Testis (tissue), 3 donors: ENCODE measurements around the gene RIBC2. TPM values are rescaled to one million over a fixed set of nuclear protein-coding genes. Genes with fewer than 3 reads are reported as not detected.
"Not testable (repeated sequence)": the region's sequence is repeated elsewhere in the genome, so short reads cannot be mapped to it uniquely, and the experiment has no call there.

ENCODE experiments used
- DNase-seq: peaks from one replicate; pipeline ENCODE4 v3.0.0-alpha.2; 2019
- H3K27ac ChIP-seq, 2 donors: fragments of 200-600 bp; sonication (generic); one replicate each; pipeline ENCODE4 v1.5.1; 2019
- H3K27me3 ChIP-seq: fragments of 200-600 bp; sonication (generic); one replicate; pipeline ENCODE4 v1.5.1; 2019
- H3K36me3 ChIP-seq: fragments of 200-600 bp; sonication (generic); one replicate; pipeline ENCODE4 v1.5.1; 2017; ENCODE audit warnings: low read depth; ENCODE audit errors: missing control alignments
- H3K4me1 ChIP-seq: fragments of 200-600 bp; sonication (generic); one replicate; pipeline ENCODE4 v1.5.1; 2019
- H3K4me3 ChIP-seq, 2 donors: fragments of 200-600 bp; sonication (generic); one replicate each; pipeline ENCODE4 v1.5.1; 2017 to 2019
- H3K9me3 ChIP-seq: fragments of 200-600 bp; sonication (generic); one replicate; pipeline ENCODE4 v1.5.1; 2017
- POLR2A ChIP-seq: fragments of 450-650 bp; IDR thresholded peaks from one replicate; pipeline ENCODE4 v1.6.1; 2017; ENCODE audit warnings: antibody characterized with exemption, mild to moderate bottlenecking, moderate library complexity
- WGBS, 2 donors: methylation state at CpG; one replicate each; pipeline ENCODE4 v1.1.5; 2018; 5-methylcytosine and 5-hydroxymethylcytosine counted together
- intact Hi-C: fragments of 100-400 bp; cut with DNase I; formaldehyde crosslinking; loops from one replicate; pipeline ENCODE4 v1.15.1; 2023; ENCODE audit warnings: low total_unique reads
- polyA plus RNA-seq: library from polyadenylated mRNA; stranded (reverse); fragments of 350-450 nt; fragmentation: Illumina TruSeq; extraction: RNeasy Lipid Tissue Mini Kit (QIAGEN cat#74804); gene quantifications from one replicate; pipeline ENCODE4 v1.2.3, GENCODE V29; 2014; ENCODE audit warnings: low read depth, low replicate concordance; ENCODE audit not compliant: insufficient read depth
- total RNA-seq, 2 donors: library from RNA; depleted of rRNA; stranded (reverse); fragments of >200 nt; gene quantifications; one replicate each; pipeline ENCODE4 v1.2.3, GENCODE V29; 2016
- TF ChIP-seq, protein P1 (sequence below), 3 experiments: fragments of 450-650 bp in 2 of 3; fragments of 200-600 bp in 1 of 3; sonication (generic) in 1 of 3; IDR thresholded peaks; one replicate each; pipeline ENCODE4 v1.5.1; 2016 to 2019; ENCODE audit warnings: antibody characterized with exemption in 3 of 3, mild to moderate bottlenecking in 2 of 3, moderate library complexity in 1 of 3

Gene RIBC2
- total and polyA plus RNA-seq, 3 donors from 2014 or later, result 20.3 to 66.7 (median 38.5) TPM

DNA sequence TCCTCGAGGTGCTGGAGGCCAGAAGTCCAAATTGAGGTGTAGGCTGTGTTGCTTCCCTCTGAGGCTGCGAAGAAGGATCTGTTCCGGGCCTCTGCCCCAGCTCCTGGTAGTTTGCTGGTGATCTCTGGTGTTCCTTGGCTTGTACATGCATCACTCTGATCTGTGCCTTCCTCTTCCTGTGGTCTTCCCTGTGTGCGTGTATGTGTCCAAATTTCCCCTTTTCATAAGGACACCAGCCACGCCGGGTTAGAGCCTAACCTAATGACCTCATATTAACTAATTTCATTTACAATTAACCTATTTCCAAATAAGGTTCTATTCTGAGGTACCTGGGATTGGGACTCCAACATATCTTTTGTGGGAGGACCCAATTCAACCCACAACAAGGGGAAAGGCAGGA is 21.5 kb downstream of the RIBC2 start:
- Histone ChIP-seq H3K4me1 (peaks cover 8% of the 10 kb centered on the region), H3K27me3 (no peaks in the 10 kb centered on the region), H3K9me3 (no peaks in the 10 kb centered on the region), H3K4me3 (no peak overlapping the region), H3K36me3 (no peaks in the 10 kb centered on the region), H3K27ac (peak overlapping the region; percentile 31 to 68)
- no peak for DNase-seq
- TF ChIP-seq, protein P1, sequence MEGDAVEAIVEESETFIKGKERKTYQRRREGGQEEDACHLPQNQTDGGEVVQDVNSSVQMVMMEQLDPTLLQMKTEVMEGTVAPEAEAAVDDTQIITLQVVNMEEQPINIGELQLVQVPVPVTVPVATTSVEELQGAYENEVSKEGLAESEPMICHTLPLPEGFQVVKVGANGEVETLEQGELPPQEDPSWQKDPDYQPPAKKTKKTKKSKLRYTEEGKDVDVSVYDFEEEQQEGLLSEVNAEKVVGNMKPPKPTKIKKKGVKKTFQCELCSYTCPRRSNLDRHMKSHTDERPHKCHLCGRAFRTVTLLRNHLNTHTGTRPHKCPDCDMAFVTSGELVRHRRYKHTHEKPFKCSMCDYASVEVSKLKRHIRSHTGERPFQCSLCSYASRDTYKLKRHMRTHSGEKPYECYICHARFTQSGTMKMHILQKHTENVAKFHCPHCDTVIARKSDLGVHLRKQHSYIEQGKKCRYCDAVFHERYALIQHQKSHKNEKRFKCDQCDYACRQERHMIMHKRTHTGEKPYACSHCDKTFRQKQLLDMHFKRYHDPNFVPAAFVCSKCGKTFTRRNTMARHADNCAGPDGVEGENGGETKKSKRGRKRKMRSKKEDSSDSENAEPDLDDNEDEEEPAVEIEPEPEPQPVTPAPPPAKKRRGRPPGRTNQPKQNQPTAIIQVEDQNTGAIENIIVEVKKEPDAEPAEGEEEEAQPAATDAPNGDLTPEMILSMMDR (IDR thresholded peaks at IDR 0.05), result no peak
- TF ChIP-seq POLR2A, result no peak
- intact Hi-C loops, result loop anchor here (5.0 kb wide), 1 partner anchor 168 kb away; no protein-coding TSS in a partner anchor
- WGBS, 2 donors, result 86 to 89% methylated on average over 6 of the region's 6 CpGs

DNA sequence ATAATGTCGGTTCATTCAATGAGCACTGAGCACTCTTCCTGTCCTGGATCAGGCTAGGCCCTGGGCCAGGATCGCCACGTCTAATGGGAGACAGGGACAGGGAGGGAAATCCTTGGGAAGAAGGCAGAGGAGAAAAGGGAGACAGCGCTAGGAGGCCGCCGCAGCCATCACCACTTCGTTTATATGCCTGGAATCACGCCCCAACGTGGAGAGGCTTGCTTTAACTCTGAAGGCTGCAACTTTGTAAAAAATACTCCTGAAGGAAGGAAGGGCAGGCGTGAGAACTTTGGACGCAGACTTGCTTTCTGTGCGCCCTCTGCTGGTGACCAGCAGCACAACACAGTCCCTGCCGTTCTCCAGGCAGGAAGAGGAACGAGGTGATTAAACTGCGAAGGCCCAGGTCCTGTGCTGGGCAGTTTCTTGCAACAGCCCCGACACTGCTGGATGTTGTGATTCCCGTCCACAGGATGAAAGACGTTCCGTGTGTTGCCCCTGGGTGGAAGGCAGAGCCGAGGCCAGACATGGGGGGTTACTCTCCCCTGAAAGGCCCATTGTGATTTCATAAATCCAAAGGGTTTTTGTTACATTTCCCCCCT is 22.1 kb downstream of the RIBC2 start:
- 2% methylated on average over 19 to 20 of the region's 20 CpGs for whole genome bisulfite sequencing, 2 donors
- TF ChIP-seq, protein P1 (IDR thresholded peaks at IDR 0.05), result peak; percentile 95 to 99 (median 99)
- no peak for TF ChIP-seq POLR2A
- Histone ChIP-seq H3K4me1 (peaks cover 8% of the 10 kb centered on the region), H3K27me3 (no peaks in the 10 kb centered on the region), H3K4me3 (no peak overlapping the region), H3K27ac (peak overlapping the region; percentile 31 to 68), H3K9me3 (no peaks in the 10 kb centered on the region), H3K36me3 (no peaks in the 10 kb centered on the region)
- intact Hi-C loops, result loop anchor here (5.0 kb wide), 1 partner anchor 168 kb away; no protein-coding TSS in a partner anchor
- peak; percentile 95 for DNase-seq

DNA sequence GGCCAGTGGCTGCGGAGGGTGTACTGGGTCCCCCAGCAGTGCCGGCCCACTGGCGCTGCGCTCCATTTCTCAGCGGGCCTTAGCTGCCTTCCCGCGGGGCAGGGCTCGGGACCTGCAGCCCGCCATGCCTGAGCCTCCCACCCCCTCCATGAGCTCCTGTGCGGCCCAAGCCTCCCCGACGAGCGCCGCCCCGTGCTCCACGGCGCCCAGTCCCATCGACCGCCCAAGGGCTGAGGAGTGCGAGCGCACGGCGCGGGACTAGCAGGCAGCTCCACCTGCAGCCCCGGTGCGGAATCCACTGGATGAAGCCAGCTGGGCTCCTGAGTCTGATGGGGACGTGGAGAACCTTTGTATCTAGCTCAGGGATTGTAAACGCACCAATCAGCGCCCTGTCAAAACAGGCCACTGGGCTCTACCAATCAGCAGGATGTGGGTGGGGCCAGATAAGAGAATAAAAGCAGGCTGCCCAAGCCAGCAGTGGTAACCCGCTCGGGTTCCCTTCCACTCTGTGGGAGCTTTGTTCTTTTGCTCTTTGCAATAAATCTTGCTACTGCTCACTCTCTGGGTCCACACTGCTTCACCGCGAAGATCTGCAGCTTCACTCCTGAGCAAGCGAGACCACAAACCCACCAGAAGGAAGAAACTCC is 23.5 kb downstream of the RIBC2 start:
- Histone ChIP-seq H3K4me1 (peaks cover 12% of the 10 kb centered on the region), H3K4me3 (peak overlapping the region in 1 of 2 donors; percentile 43)
- WGBS, 2 donors, result 75 to 82% methylated on average over 3 to 34 of the region's 34 CpGs
- H3K27me3 ChIP-seq, H3K9me3 ChIP-seq, H3K36me3 ChIP-seq, H3K27ac ChIP-seq: not testable (repeated sequence)
- DNase-seq, result peak; percentile 38
- intact Hi-C loops, result loop anchor here (5.0 kb wide), 1 partner anchor 170 kb away; no protein-coding TSS in a partner anchor

DNA sequence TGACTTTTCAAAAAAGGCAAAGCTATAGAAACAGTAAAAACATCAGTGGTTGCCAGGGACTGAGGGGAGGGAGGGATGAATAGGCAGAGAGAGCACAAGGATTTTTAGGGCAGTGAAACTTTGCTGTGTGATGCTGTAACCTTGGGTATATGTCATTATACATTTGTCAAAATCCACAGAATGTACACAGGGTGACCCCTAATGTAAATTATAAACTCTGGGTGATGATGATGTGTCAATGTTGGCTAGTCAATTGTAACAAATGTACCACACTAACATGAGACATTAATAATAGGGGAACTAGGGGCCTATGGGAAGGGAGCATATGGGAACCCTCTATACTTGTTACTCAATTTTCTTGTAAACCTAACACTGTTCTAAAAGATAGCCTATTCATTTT is 24.8 kb downstream of the RIBC2 start:
- no peak for DNase-seq
- no peak overlapping the region for H3K4me3 ChIP-seq
- no peaks in the 10 kb centered on the region for H3K36me3 ChIP-seq
- no peaks in the 10 kb centered on the region for H3K27me3 ChIP-seq
- intact Hi-C loops, result loop anchor here (5.0 kb wide), 1 partner anchor 171 kb away; no protein-coding TSS in a partner anchor
- H3K4me1 ChIP-seq, result peaks cover 12% of the 10 kb centered on the region
- TF ChIP-seq POLR2A, result no peak
- TF ChIP-seq, protein P1 (IDR thresholded peaks at IDR 0.05), result no peak
- H3K27ac ChIP-seq, result no peak overlapping the region
- H3K9me3 ChIP-seq, result no peaks in the 10 kb centered on the region

DNA sequence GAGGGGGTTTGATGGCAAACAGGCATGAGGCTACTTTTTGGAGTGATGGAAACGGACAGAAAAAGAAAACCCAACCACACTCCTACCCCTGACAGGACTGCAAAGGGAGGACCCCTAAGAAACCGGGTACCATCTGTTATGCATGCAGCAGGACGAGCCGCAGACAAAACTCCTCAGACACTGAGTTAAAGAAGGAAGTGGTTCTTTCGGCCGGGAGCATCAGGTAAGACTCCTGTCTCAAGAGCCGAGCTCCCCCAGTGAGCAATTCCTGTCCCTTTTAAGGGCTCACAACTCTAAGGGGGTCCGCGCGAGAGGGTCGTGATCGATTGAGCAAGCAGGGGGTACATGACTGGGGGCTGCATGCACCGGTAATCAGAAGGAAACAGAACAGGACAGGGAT is 27.2 kb downstream of the RIBC2 start:
- H3K27ac ChIP-seq, H3K27me3 ChIP-seq, DNase-seq, H3K4me3 ChIP-seq, H3K4me1 ChIP-seq, H3K9me3 ChIP-seq, H3K36me3 ChIP-seq: not testable (repeated sequence)
- WGBS, 2 donors, result 68 to 76% methylated on average over 13 of the region's 13 CpGs
- intact Hi-C loops, result loop anchor here (10.0 kb wide), 1 partner anchor 114 kb away; no protein-coding TSS in a partner anchor
